ENCODE measurements around the gene PAM. TPM values are rescaled to one million over a fixed set of nuclear protein-coding genes. Genes with fewer than 3 reads are reported as not detected.

Gene PAM
- total and polyA plus RNA-seq, 2 of the 8 experiments (the other 6 are each of a cell fraction or from before 2014, with no cell fraction given), result 30.4 to 67.8 TPM

- 0 out of 2 replicates have a peak, but pooled peaks have one; percentile 59 for TF ChIP-seq ATF2 (IDR thresholded peaks at IDR 0.05; ENCODE audit: low read length)
Measured at GRCh38 chr5:102755686-102756371, 724 bp downstream of the PAM start (continued).

Measured in H1 (cell line).